Activated naive CD4-positive, alpha-beta T cell treated with anti-CD3 and anti-CD28 coated beads, Interleukin-2, amount 50 U/mL, for 24 hours (primary cell): ENCODE data around the gene NT5C.
"Not testable (repeated sequence)": the region's sequence is repeated elsewhere in the genome, so short reads cannot be mapped to it uniquely, and the experiment has no call there.

Experiments used
- H3K27ac Mint-ChIP-seq: one replicate; pipeline ENCODE4 v1.8.0; 2021; ENCODE audit warnings: mild to moderate bottlenecking, mixed read lengths
- H3K27me3 Mint-ChIP-seq: one replicate; pipeline ENCODE4 v1.8.0; 2021; ENCODE audit warnings: mixed read lengths
- H3K36me3 Mint-ChIP-seq: one replicate; pipeline ENCODE4 v1.8.0; 2021; ENCODE audit warnings: mixed read lengths
- H3K4me1 Mint-ChIP-seq: one replicate; pipeline ENCODE4 v1.8.0; 2021; ENCODE audit warnings: mixed read lengths
- H3K4me3 Mint-ChIP-seq: one replicate; pipeline ENCODE4 v1.8.0; 2021; ENCODE audit warnings: mild to moderate bottlenecking, mixed read lengths
- H3K9me3 Mint-ChIP-seq: one replicate; pipeline ENCODE4 v1.8.0; 2021; ENCODE audit warnings: mixed read lengths

Gene NT5C

GRCh38 chr17:75131278-75132017, at the start of gene NT5C:
Gene NT5C (minus strand): TSS chr17:75131742. CDS start chr17:75131707, 35 bp downstream.
- H3K4me3 Mint-ChIP-seq: peak within 1 kb of the TSS; percentile 91
- no peaks in the 10 kb centered on the region for H3K9me3 Mint-ChIP-seq
- H3K4me1 Mint-ChIP-seq: peaks cover 11% of the 10 kb centered on the region
- H3K27me3 Mint-ChIP-seq: no peaks in the 10 kb centered on the region
- H3K36me3 Mint-ChIP-seq: peaks cover 1% of the 10 kb centered on the region
- peak within 1 kb of the TSS; percentile 95 for H3K27ac Mint-ChIP-seq

DNA sequence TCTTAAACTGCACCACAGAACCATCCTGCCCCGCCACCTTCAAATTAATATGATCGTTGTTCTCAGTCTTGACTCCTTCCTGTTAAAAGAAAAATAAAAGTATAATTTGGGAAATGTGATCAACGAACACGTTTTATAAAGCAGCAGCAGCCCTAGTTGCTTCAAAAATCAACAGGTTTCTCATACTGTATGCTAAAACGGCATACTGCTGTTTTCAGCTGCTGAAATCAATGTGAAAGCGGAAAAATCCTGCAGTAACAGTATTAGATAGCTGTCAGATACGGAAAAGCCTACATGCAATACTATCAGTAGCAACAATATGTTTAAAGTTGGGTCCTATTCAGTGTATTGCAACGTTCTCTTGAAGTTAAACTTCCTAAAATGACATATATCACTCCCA, 49.6 kb upstream of the NT5C start:
- Mint-ChIP-seq H3K27me3 (no peaks in the 10 kb centered on the region), H3K36me3 (peaks cover 8% of the 10 kb centered on the region), H3K27ac (peak overlapping the region; percentile 84), H3K4me1 (peaks cover 46% of the 10 kb centered on the region), H3K9me3 (no peaks in the 10 kb centered on the region), H3K4me3 (peak overlapping the region; percentile 96)

DNA sequence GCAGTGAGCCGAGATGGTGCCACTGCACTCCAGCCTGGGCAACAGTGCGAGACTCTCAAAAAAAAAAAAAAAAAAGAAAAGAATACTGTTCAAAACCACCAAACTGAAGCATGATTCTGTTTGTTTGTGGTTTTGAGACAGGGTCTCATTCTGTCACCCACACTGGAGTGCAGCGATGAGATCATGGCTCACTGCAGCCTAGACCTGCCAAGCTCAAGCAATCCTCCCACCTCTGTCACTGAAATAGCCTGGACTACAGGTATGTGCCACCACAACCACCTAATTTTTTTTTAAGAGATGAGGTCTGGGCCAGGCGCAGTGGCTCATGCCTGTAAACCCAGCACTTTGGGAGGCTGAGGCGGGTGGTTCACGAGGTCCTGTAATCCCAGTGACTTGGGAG, 46.9 kb upstream of the NT5C start:
- no peak overlapping the region for H3K4me3 Mint-ChIP-seq
- no peak overlapping the region for H3K27ac Mint-ChIP-seq
- peaks cover 12% of the 10 kb centered on the region for H3K36me3 Mint-ChIP-seq
- H3K27me3 Mint-ChIP-seq: no peaks in the 10 kb centered on the region
- no peaks in the 10 kb centered on the region for H3K9me3 Mint-ChIP-seq
- peaks cover 40% of the 10 kb centered on the region for H3K4me1 Mint-ChIP-seq

DNA sequence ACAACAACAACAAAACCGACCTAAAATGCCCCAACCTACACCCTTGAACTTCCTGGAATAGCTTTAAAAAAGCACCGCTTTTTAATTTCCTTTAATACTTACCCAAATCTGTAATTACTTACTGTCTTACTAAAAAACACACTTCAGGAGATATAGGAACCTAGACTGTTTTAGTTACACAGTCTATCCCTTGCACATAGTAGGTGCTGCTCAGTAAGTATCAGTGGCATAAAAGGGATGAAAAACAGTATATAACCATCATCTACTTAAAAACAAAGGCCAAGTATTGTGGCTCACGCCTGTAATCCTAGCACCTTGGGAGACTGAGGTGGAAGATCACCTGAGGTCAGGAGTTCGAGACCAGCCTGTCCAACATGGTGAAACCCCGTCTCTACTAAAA, 45.1 kb upstream of the NT5C start:
- Mint-ChIP-seq H3K36me3 (peaks cover 12% of the 10 kb centered on the region), H3K27ac (peak overlapping the region; percentile 76), H3K4me3 (peak overlapping the region; percentile 30), H3K27me3 (no peaks in the 10 kb centered on the region), H3K9me3 (no peaks in the 10 kb centered on the region), H3K4me1 (peaks cover 44% of the 10 kb centered on the region)

DNA sequence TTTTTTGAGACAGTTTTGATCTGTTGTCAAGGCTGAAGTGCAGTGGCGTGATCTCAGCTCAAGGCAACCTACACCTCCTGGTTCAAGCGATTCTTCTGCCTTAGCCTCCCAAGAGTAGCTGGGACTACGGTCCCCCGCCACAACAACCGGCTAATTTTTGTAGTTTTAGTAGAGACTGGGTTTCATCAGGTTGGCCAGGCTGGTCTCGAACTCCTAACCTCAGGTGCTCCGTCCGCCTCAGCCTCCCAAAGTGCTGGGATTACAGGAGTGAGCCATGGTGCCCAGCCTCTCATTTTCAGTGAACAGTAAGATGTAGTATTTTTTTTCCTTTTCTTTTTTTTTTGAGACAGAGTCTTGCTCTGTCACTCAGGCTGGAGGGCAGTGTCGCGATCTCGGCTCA, 43.5 kb upstream of the NT5C start:
- H3K36me3 Mint-ChIP-seq: peaks cover 7% of the 10 kb centered on the region
- H3K4me3 Mint-ChIP-seq: no peak overlapping the region
- no peak overlapping the region for H3K27ac Mint-ChIP-seq
- H3K4me1 Mint-ChIP-seq: peaks cover 33% of the 10 kb centered on the region
- H3K27me3 Mint-ChIP-seq: no peaks in the 10 kb centered on the region
- H3K9me3 Mint-ChIP-seq: no peaks in the 10 kb centered on the region

- H3K36me3 Mint-ChIP-seq: peaks cover 7% of the 10 kb centered on the region
- no peaks in the 10 kb centered on the region for H3K9me3 Mint-ChIP-seq
- peaks cover 26% of the 10 kb centered on the region for H3K4me1 Mint-ChIP-seq
- H3K4me3 Mint-ChIP-seq: no peak overlapping the region
- no peaks in the 10 kb centered on the region for H3K27me3 Mint-ChIP-seq
- peak overlapping the region; percentile 74 for H3K27ac Mint-ChIP-seq
Measured at GRCh38 chr17:75173526-75173925, 42.0 kb upstream of the NT5C start.

DNA sequence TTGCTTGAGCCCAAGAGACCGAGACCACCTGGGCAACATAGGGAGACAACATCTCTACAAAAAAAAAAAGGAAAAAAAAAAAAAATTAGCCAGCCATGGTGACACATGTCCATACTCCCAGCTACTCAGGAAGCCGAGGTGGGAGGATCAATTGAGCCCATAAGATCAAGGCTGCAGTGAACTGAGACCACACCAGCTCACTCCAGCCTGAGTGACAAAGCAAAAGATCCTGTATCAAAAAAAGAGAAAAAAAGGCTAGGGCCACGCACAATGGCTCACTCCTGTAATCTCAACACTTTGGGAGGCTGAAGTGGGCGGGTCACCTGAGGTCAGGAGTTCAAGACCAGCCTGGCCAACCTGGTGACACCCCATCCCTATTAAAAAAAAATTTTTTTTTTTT, 37.5 kb upstream of the NT5C start:
- Mint-ChIP-seq H3K36me3 (peaks cover 7% of the 10 kb centered on the region), H3K27ac (no peak overlapping the region), H3K4me3 (no peak overlapping the region)

GRCh38 chr17:75164606-75165005, 33.1 kb upstream of the NT5C start:
- not testable (repeated sequence) for H3K36me3 Mint-ChIP-seq

More for the DNA sequence above, 37.5 kb upstream of the NT5C start:
- Mint-ChIP-seq H3K9me3 (no peaks in the 10 kb centered on the region), H3K27me3 (no peaks in the 10 kb centered on the region), H3K4me1 (peaks cover 17% of the 10 kb centered on the region)

DNA sequence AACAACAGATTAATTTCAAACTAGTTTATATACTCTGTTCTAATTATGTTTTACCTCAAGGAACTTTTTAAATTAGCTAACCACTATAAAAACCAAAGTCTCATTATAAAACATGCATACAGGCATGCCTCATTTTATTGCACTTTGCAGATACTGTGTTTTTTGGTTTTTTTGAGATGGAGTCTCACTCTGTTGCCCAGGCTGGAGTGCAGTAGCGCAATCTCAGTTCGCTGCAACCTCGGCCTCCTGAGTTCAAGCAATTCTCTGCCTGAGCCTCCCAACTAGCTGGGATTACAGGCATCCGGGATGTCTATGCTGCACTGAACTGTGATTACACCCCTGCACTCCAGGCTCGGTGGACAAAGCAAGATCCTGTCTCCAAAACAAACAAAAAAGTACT, 31.5 kb upstream of the NT5C start:
- Mint-ChIP-seq H3K27ac (no peak overlapping the region), H3K36me3 (peaks cover 3% of the 10 kb centered on the region), H3K27me3 (no peaks in the 10 kb centered on the region), H3K4me3 (no peak overlapping the region), H3K9me3 (no peaks in the 10 kb centered on the region), H3K4me1 (peaks cover 10% of the 10 kb centered on the region)

More at GRCh38 chr17:75164606-75165005, 33.1 kb upstream of the NT5C start:
- H3K4me1 Mint-ChIP-seq, H3K9me3 Mint-ChIP-seq, H3K27ac Mint-ChIP-seq, H3K27me3 Mint-ChIP-seq, H3K4me3 Mint-ChIP-seq: not testable (repeated sequence)

DNA sequence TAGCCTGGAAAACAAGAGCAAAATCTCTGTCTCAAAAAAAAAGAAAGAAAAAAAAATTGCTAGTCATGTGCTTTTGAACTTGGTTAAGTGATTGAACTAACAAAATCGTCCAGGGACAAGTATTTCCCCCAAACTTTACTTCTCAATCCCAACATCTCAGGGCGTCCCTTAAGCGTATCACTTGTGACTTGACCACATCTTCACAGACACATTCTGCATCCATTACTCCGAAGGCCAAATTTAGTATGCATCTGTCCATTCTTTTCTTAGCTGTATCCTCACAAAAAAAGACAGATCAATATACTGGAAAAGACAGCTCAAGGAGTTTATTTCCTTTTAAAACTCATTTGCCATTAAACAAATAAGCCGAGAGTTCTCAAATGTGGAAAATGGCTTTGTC, 28.7 kb upstream of the NT5C start:
- Mint-ChIP-seq H3K9me3 (no peaks in the 10 kb centered on the region), H3K4me1 (peaks cover 15% of the 10 kb centered on the region), H3K36me3 (peaks cover 1% of the 10 kb centered on the region), H3K27ac (no peak overlapping the region), H3K4me3 (no peak overlapping the region), H3K27me3 (no peaks in the 10 kb centered on the region)

DNA sequence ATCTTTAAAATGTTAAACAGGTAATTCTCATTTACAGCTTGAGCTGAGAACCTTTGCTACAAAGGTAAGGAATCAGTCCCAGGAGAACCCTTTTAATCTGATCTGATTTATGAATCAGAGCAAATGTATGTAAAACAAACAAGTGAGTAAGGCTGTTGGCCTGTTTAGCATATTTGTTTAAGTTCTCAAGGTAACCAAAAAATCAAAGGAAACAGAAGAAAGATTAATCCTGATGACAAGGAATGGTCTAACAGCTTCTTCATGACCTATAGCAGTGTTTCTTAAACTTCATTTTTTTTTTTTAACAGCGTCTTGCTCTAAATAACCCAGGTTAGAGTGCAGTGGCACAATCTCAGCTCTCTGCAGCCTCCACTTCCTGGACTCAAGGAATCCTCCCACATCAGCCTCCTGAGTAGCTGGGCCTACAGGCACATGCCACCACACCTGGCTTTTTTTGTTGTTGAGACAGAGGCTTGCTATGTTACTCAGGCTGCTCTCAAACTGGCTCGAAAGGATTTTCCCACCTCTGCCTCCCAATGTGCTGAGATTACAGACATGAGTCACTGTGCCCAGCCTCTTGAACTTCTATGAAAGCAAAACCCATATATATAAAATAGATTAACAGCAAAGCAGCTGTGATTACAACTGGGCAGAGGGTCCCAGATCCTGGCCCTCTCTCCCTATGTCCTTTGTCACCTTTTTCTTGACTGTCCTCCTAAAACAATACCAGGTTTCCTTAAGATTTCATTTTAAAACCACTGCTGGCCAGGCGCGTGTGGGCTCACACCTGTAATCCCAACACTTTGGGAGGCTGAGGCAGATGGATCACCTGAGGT, 27.9 kb upstream of the NT5C start:
- peaks cover 22% of the 10 kb centered on the region for H3K4me1 Mint-ChIP-seq
- H3K27ac Mint-ChIP-seq: no peak overlapping the region
- H3K27me3 Mint-ChIP-seq: no peaks in the 10 kb centered on the region
- no peaks in the 10 kb centered on the region for H3K9me3 Mint-ChIP-seq
- no peak overlapping the region for H3K4me3 Mint-ChIP-seq
- H3K36me3 Mint-ChIP-seq: peaks cover 1% of the 10 kb centered on the region

DNA sequence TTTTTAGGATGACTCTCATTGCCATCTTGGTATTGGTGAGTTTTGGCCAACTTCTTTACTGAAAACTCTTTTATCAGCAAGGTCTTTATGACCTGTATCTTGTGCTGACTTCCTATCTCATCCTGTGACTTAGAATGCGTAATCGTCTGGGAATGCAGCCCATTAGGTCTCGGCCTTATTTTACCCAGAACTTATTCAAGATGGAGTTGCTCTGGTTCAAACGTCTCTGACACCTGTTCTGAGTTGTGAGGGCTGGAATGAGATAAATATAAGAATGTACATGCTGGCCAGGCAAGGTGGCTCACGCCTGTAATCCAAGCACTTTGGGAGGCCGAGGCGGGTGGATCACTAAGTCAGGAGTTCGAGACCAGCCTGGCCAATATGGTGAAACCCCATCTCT, 26.9 kb upstream of the NT5C start:
- H3K4me3 Mint-ChIP-seq, H3K27ac Mint-ChIP-seq, H3K27me3 Mint-ChIP-seq, H3K9me3 Mint-ChIP-seq, H3K36me3 Mint-ChIP-seq: not testable (repeated sequence)
- H3K4me1 Mint-ChIP-seq: peaks cover 24% of the 10 kb centered on the region

- H3K9me3 Mint-ChIP-seq: no peaks in the 10 kb centered on the region
- H3K27me3 Mint-ChIP-seq: no peaks in the 10 kb centered on the region
- no peaks in the 10 kb centered on the region for H3K36me3 Mint-ChIP-seq
- H3K4me3 Mint-ChIP-seq: no peak overlapping the region
- H3K27ac Mint-ChIP-seq: peak overlapping the region; percentile 12
- H3K4me1 Mint-ChIP-seq: peaks cover 36% of the 10 kb centered on the region
Measured at GRCh38 chr17:75155191-75155601, 23.7 kb upstream of the NT5C start.

DNA sequence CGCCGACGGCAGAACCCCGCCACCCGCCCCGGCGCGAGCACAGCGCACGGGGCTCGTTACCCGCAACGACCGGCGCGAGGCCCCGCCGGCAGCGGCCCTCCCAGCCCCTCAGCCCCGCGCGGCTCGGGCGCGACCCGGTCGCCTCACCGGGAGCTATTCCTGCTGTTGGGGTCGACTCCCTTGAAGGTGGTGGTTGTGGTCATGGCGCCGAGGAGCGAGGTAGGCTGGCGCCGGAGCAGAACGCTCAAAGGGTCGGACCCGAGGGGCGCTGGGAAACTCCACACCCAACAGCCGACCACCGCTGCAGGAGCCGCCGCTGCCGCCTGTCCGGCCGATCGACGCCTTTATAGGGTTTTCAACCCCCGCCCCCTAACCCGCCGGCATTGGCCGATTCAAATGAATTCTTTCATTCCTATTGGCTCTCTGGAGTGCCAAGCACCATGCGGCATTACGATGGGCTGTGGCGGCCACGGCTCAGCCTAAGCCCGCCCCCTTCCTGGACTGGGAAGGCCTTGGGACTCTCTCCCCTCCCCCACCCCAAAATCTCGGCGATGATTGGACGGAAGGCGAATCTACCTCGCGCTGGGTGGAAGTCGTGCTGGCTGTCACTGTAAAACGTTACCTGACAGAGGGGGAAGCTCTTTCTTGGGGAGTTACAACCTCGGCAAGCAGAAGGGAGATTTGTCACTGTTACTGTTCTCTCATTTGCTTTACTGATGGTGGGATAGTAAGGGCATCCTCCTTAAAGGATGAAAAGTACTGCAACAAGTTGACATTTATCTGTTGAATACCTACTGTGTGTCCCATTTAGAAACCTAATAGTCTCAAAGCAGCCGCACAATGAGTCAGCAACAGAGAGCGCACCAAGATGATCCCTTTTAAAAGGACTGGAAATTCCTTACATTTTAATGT, 22.9 kb upstream of the NT5C start, which contains the start of gene JPT1:
Gene JPT1, minus strand, starts transcription at position 318 of the 912 bp plus-strand sequence. Its CDS starts 115 bp downstream, at position 203.
- Mint-ChIP-seq H3K4me3 (peak within 1 kb of the TSS; percentile 93), H3K4me1 (peaks cover 38% of the 10 kb centered on the region), H3K36me3 (no peaks in the 10 kb centered on the region), H3K27me3 (no peaks in the 10 kb centered on the region), H3K27ac (peak within 1 kb of the TSS; percentile 93), H3K9me3 (no peaks in the 10 kb centered on the region)

DNA sequence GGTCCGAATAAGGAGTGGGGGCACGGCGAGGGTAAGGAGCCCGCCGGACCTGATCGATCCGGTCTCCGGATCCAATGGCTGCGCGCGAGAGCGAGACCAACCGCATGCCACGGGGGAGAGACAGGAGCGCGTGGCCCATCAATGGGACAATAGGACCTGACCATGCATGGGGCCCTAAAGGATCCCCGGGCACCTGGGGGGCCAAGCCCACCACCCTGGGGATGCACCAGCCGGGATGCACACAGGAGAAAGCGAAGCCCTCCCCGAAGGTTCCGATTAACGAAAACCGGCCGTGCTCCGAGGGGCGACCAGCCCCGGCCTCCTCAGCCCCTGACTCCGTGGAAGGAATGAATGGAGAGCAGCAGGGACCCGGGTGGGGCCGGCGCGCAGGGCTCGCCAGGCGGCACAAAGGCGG, 22.2 kb upstream of the NT5C start:
- H3K27ac Mint-ChIP-seq: peak overlapping the region; percentile 53
- H3K27me3 Mint-ChIP-seq: no peaks in the 10 kb centered on the region
- H3K36me3 Mint-ChIP-seq: no peaks in the 10 kb centered on the region
- H3K4me3 Mint-ChIP-seq: peak overlapping the region; percentile 93
- no peaks in the 10 kb centered on the region for H3K9me3 Mint-ChIP-seq
- peaks cover 33% of the 10 kb centered on the region for H3K4me1 Mint-ChIP-seq
